HG03575 (cell line): ENCODE measurements around the gene CHCHD6.

Experiments used
- ATAC-seq: cut with Tn5 transposase; IDR thresholded peaks from one replicate; pipeline ENCODE4 v1.9.1; 2021; ENCODE audit not compliant: unreplicated experiment, insufficient number of reproducible peaks, low FRiP score; ENCODE audit errors: extremely low read depth

Gene CHCHD6

GRCh38 chr3:126667631-126668449 is 36.2 kb upstream of the CHCHD6 start:
- ATAC-seq = no peak

- ATAC-seq = no peak
These were observed 35.3 kb upstream of the CHCHD6 start for GRCh38 chr3:126668450-126669401.

DNA sequence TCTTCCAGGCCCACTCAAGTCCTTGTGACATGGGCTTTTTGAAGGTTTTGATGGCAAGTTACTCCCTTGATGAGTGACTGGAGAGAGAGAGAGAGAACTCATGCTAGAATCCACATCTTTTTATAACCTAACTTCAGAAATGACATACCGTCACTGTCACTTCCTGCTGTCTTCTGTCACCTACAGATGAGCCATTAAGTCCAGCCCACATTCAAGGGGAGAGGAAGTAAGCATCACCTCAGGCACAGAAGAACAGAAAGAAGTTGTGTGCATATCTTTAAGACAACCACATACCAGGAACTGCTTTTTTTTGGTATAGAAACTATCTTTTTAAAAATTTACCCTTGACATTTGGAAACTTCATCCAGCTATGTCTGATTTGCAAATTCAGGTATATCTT is 32.5 kb upstream of the CHCHD6 start:
- ATAC-seq = no peak

GRCh38 chr3:126672340-126672739 is 31.7 kb upstream of the CHCHD6 start:
- no peak for ATAC-seq

DNA sequence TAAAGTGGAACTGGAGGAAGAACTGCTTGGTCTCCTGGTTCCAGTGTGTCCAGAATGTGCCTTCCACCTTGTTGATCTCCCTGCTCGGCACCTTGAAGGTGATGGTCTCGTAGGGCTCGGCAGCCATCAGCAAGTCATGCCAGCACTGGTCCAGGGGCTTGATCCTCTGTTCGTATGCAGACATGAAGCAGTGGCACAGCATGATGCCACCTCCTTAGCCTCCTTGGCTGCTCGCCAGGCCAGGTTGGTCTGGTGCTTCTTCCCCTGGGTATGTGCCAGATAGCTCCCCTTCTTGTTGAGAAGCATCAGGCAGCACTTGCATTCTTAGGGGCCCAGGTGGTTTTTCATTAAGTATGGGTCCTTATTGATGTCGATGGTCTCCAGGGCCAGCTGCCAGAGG is 31.3 kb upstream of the CHCHD6 start:
- no peak for ATAC-seq

DNA sequence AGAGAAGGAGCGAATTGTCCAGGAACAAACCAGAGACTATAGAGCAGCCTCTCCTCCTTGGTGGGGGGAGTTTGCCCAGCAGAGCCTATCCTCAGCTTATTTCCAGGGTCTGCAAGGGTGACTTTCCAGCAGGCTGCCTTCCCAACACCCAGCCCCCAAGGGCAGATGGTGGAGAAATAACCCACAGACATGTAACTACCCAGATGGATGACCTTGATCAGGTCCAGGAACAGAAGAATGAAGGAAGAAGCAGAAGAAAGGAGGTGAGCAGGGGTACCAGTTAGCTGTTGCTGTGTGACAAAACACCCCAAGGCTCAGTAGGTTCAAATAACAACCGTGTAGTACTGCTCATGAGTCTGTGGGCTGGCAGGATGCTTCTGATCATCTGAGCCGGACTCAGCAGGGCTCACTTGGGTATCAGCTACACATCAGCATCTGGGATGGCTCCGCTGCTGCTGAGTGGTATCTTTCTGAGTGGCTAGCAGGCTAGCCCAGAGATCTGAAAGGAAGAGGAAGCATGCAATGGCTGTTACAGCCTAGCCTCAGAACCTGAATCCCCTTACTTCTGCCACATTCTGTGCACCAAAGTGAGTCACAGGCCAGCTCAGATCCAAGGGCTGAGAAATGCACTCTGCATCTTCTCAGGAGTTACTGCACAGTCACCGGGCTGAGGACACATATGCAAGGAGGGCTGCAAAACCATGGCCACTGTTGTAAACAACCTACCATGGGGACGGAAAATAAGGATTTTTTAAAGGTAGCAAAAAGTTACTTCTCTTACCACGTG is 26.9 kb upstream of the CHCHD6 start:
- ATAC-seq = no peak

- ATAC-seq = no peak
These were observed 26.1 kb upstream of the CHCHD6 start for GRCh38 chr3:126677862-126678503.

DNA sequence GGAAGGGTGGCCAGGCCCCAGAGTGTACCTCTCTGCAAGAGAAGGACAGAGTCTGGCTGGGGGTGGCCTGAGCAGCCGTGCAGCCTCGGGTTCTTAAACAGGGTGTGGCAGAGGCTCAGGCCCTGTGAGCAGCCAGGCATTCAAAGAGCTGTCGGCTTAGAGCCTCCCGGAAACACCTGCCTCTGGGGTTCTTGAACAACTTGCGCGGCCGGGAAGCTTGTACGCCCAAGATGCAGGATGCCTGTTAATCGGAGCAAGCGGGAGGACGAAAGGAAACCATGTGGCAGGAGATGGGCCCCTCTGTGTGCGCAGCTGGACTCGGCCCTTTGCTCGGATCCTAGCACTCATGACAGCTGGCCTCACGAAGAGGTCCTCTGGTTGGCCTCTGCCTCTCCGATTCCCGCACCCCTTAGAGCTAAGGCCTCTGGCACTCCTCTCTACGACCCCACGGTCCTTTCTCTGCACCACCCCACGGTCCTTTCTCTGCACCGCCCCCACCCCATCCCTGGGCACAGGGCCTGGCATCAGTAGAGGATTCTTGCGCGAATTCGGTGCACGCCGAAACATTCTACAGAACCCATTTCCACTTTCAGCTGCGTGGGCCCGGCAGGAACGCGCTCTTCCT is 25.2 kb upstream of the CHCHD6 start:
- ATAC-seq = no peak

DNA sequence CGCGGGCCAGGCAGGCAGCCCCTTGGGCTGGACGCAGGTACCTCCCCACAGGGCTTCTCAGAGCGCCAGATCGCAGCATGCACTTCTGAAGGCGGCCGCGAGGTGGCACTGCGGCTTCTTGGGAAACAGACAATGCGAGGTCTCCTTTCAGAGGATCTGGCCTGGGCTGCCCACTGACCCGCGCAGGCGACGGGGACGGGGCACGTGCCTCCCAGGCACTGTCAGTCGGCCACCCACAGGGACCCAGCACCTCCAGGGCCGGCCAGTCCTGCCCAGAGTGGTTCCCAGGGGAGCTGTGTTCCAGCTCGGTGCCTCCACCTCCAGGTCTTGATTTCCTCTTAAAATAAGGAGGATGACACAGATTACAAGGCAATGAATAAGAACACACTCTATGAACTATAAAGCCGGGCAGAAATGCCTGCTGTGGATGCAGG is 24.7 kb upstream of the CHCHD6 start:
- ATAC-seq = no peak

DNA sequence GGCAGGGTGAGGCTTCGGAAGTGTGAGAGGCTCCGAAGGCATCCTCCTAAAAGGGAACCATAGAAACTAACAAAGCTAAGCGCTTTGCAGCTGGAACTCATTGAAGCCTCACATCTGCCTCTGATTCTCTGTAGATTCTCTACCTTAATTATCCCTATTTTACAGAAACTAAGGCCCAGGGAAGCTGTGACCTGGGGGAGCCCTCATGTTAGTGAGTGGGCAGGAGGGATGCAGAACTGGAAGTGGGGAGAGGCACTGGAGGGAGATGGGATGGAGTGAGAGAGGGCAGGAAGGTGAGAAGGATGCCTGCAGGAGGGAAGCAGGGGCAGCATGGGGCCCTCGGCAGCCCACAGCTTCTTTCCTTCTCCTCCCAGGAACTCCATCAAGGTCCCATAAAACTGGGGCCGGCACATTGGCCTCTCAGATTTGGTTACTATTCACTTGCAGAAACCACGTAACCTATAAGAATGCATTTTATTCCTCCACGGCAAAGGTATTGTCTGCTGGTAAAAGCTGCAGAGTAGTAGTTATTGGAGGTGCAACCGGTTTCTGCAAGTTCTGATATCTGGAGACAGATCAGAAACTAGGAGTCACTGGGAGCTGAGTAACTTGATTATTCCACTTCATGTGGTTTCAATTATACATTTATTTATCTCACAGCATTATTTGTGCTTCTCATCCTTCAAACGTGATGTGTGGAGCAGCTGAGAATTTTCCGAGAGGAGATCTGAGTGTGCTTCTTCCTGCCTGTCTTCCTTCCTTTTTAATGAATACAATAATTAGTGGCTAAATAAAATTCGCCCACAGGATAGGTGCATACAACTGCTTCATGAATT is 24.0 kb upstream of the CHCHD6 start:
- ATAC-seq = no peak

GRCh38 chr3:126680667-126681055 is 23.4 kb upstream of the CHCHD6 start:
- ATAC-seq = no peak

- no peak for ATAC-seq
These were observed 22.0 kb upstream of the CHCHD6 start for GRCh38 chr3:126682009-126682408.

DNA sequence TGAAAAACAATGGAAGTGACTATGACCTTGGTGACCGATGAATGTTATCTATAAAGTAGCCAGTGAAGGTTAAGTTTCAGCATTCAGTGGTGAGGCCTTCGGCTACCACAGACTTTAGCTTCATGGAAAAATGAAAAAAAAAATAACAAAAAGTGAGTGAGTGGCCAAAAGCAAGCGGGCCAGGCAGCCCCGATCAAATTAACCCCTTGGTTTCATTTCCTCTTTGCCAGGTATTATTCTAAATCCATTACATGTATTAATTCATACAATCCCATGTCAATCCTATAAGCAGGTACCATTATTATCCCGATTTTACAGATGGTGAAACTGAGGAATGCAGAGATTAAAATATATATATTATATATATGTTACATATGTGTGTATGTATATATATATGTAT is 21.0 kb upstream of the CHCHD6 start:
- ATAC-seq = no peak

DNA sequence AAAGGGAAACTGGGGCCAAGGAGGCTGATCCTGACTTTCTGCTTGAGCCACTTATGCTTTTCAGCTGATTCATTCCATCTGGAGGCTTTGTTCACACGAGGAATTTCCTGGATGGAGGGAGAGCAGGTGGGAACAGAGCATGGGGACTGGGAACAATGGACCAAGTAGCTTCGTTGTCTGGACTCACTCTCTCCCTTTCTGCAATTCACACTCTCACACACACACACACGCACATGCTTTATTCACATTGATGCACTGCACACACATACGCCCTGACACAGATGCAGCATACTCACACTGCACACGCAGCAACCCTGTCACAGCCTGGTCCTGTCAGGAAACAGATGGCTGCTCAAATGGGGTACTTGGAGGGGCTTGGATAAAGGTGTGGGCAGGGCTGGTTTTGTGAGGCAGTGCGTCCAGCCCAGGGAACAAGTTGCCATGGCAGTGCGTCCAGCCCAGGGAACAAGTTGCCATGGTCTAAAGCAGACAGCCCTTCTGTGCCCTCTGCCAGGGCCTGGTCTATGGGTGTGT is 19.8 kb upstream of the CHCHD6 start:
- no peak for ATAC-seq

- no peak for ATAC-seq
These were observed 19.0 kb upstream of the CHCHD6 start for GRCh38 chr3:126685021-126685420.

GRCh38 chr3:126685493-126685892 is 18.5 kb upstream of the CHCHD6 start:
- no peak for ATAC-seq

- ATAC-seq = no peak
These were observed 12.3 kb upstream of the CHCHD6 start for GRCh38 chr3:126691765-126692164.
